Measurements from ENCODE around the gene BAG2.

Gene BAG2

GRCh38 chr6:57147955-57148858, 23.9 kb upstream of the BAG2 start:
- Histone ChIP-seq H3K9ac (ENCODE audit: low read length) (no peak overlapping the region), H3K27ac (ENCODE audit: low read depth, low read length) (no peak overlapping the region), H4K20me1 (ENCODE audit: low read depth, low read length) (no peaks in the 10 kb centered on the region), H3K4me2 (ENCODE audit: low read depth, low read length, poor library complexity, severe bottlenecking) (no peak overlapping the region), H3K4me3 (ENCODE audit: insufficient read depth, low read length, poor library complexity, severe bottlenecking) (no peak overlapping the region), H3K79me2 (ENCODE audit: insufficient read depth, low read length) (no peaks in the 10 kb centered on the region), H3K9me3 (ENCODE audit: insufficient read depth, low read length) (no peaks in the 10 kb centered on the region), H2AFZ (ENCODE audit: low read depth, low read length, severe bottlenecking) (no peak overlapping the region), H3K27me3 (ENCODE audit: low read length) (no peaks in the 10 kb centered on the region), H3K36me3 (ENCODE audit: low read length) (peaks cover 56% of the 10 kb centered on the region), H3K9me2 (replicated peaks; ENCODE audit: insufficient read depth, low read length) (no peaks in the 10 kb centered on the region), H3F3A (ENCODE audit: insufficient read depth) (peaks cover 7% of the 10 kb centered on the region)
- TF ChIP-seq EZH2phosphoT487 (conservative IDR thresholded peaks at IDR 0.05; ENCODE audit: low read length), result no peak
- no peak for TF ChIP-seq CTCF (IDR thresholded peaks at IDR 0.05; ENCODE audit: insufficient read depth, low read length, poor library complexity, severe bottlenecking)

GRCh38 chr6:57158658-57159057, 13.5 kb upstream of the BAG2 start:
- Histone ChIP-seq H3K9me3 (ENCODE audit: insufficient read depth, low read length) (no peaks in the 10 kb centered on the region), H3F3A (ENCODE audit: insufficient read depth) (no peaks in the 10 kb centered on the region), H3K4me2 (ENCODE audit: low read depth, low read length, poor library complexity, severe bottlenecking) (no peak overlapping the region), H3K36me3 (ENCODE audit: low read length) (peaks cover 44% of the 10 kb centered on the region), H3K9ac (ENCODE audit: low read length) (no peak overlapping the region), H3K27ac (ENCODE audit: low read depth, low read length) (no peak overlapping the region), H3K79me2 (ENCODE audit: insufficient read depth, low read length) (no peaks in the 10 kb centered on the region), H4K20me1 (ENCODE audit: low read depth, low read length) (no peaks in the 10 kb centered on the region), H2AFZ (ENCODE audit: low read depth, low read length, severe bottlenecking) (no peak overlapping the region), H3K9me2 (replicated peaks; ENCODE audit: insufficient read depth, low read length) (no peaks in the 10 kb centered on the region), H3K27me3 (ENCODE audit: low read length) (no peaks in the 10 kb centered on the region), H3K4me3 (ENCODE audit: insufficient read depth, low read length, poor library complexity, severe bottlenecking) (no peak overlapping the region)
- no peak for TF ChIP-seq CTCF (IDR thresholded peaks at IDR 0.05; ENCODE audit: insufficient read depth, low read length, poor library complexity, severe bottlenecking)
- TF ChIP-seq EZH2phosphoT487 (conservative IDR thresholded peaks at IDR 0.05; ENCODE audit: low read length), result no peak

GRCh38 chr6:57159127-57159526, 13.0 kb upstream of the BAG2 start:
- Histone ChIP-seq H3K27me3 (ENCODE audit: low read length) (no peaks in the 10 kb centered on the region), H3K9me3 (ENCODE audit: insufficient read depth, low read length) (no peaks in the 10 kb centered on the region), H3F3A (ENCODE audit: insufficient read depth) (no peaks in the 10 kb centered on the region)

More at GRCh38 chr6:57159127-57159526, 13.0 kb upstream of the BAG2 start:
- TF ChIP-seq CTCF (IDR thresholded peaks at IDR 0.05; ENCODE audit: insufficient read depth, low read length, poor library complexity, severe bottlenecking) (no peak), EZH2phosphoT487 (conservative IDR thresholded peaks at IDR 0.05; ENCODE audit: low read length) (no peak)
- no peak overlapping the region for H3K4me2 ChIP-seq (ENCODE audit: low read depth, low read length, poor library complexity, severe bottlenecking)
- H3K27ac ChIP-seq (ENCODE audit: low read depth, low read length), result no peak overlapping the region
- no peak overlapping the region for H2AFZ ChIP-seq (ENCODE audit: low read depth, low read length, severe bottlenecking)
- no peaks in the 10 kb centered on the region for H3K79me2 ChIP-seq (ENCODE audit: insufficient read depth, low read length)
- no peak overlapping the region for H3K9ac ChIP-seq (ENCODE audit: low read length)
- H3K9me2 ChIP-seq (replicated peaks; ENCODE audit: insufficient read depth, low read length), result no peaks in the 10 kb centered on the region
- no peak overlapping the region for H3K4me3 ChIP-seq (ENCODE audit: insufficient read depth, low read length, poor library complexity, severe bottlenecking)
- H4K20me1 ChIP-seq (ENCODE audit: low read depth, low read length), result no peaks in the 10 kb centered on the region
- peaks cover 39% of the 10 kb centered on the region for H3K36me3 ChIP-seq (ENCODE audit: low read length)
